ENCODE results near the gene PHTF2.

The PHTF2 gene

GRCh38 chr7:77794000-77794399 lies 4.6 kb upstream of the PHTF2 start:
- 100% methylated on average over 1 of the region's 4 CpGs for WGBS, 2 experiments (ENCODE audit: insufficient coverage in 2 of 2)
- Histone ChIP-seq H3K4me3 (ENCODE audit: extremely low read depth, insufficient read depth, low read length, poor library complexity, severe bottlenecking) (no peak overlapping the region), H3K27ac (ENCODE audit: low read depth, low read length, severe bottlenecking) (no peak overlapping the region)

GRCh38 chr7:77796109-77796508 lies 2.5 kb upstream of the PHTF2 start:
- Histone ChIP-seq H3K4me3 (ENCODE audit: extremely low read depth, insufficient read depth, low read length, poor library complexity, severe bottlenecking) (no peak overlapping the region), H3K36me3 (ENCODE audit: control insufficient read depth, insufficient read depth, low read length) (peaks cover 20% of the 10 kb centered on the region), H3K9me3 (ENCODE audit: control insufficient read depth, low read length) (no peaks in the 10 kb centered on the region), H3K27ac (ENCODE audit: low read depth, low read length, severe bottlenecking) (no peak overlapping the region), H3K4me1 (ENCODE audit: control insufficient read depth, insufficient read depth, low read length, poor library complexity, severe bottlenecking) (peaks cover 6% of the 10 kb centered on the region)
- WGBS, 2 experiments (ENCODE audit: insufficient coverage in 2 of 2), result 100% methylated on average over 2 of the region's 3 CpGs; no CpG with 5 or more reads in 1 of the 2 experiments

More at GRCh38 chr7:77794000-77794399, 4.6 kb upstream of the PHTF2 start:
- peaks cover 20% of the 10 kb centered on the region for H3K36me3 ChIP-seq (ENCODE audit: control insufficient read depth, insufficient read depth, low read length)
- H3K4me1 ChIP-seq (ENCODE audit: control insufficient read depth, insufficient read depth, low read length, poor library complexity, severe bottlenecking), result no peaks in the 10 kb centered on the region
- H3K9me3 ChIP-seq (ENCODE audit: control insufficient read depth, low read length), result no peaks in the 10 kb centered on the region

- peaks cover 6% of the 10 kb centered on the region for H3K4me1 ChIP-seq (ENCODE audit: control insufficient read depth, insufficient read depth, low read length, poor library complexity, severe bottlenecking)
- WGBS, 2 experiments (ENCODE audit: insufficient coverage in 2 of 2), result 92% methylated on average over 3 of the region's 5 CpGs; no CpG with 5 or more reads in 1 of the 2 experiments
- no peaks in the 10 kb centered on the region for H3K9me3 ChIP-seq (ENCODE audit: control insufficient read depth, low read length)
- H3K27ac ChIP-seq (ENCODE audit: low read depth, low read length, severe bottlenecking), result no peak overlapping the region
- H3K4me3 ChIP-seq (ENCODE audit: extremely low read depth, insufficient read depth, low read length, poor library complexity, severe bottlenecking), result peak overlapping the region; percentile 88
- H3K36me3 ChIP-seq (ENCODE audit: control insufficient read depth, insufficient read depth, low read length), result peaks cover 20% of the 10 kb centered on the region
Observed at GRCh38 chr7:77796960-77797359, 1.6 kb upstream of the PHTF2 start.

GRCh38 chr7:77797734-77798393 lies 709 bp upstream of the PHTF2 start:
- H3K4me3 ChIP-seq (ENCODE audit: extremely low read depth, insufficient read depth, low read length, poor library complexity, severe bottlenecking), result peak overlapping the region; percentile 88
- H3K27ac ChIP-seq (ENCODE audit: low read depth, low read length, severe bottlenecking), result peak overlapping the region; percentile 73
- 0% methylated on average over 35 of the region's 35 CpGs for WGBS, 2 experiments (ENCODE audit: insufficient coverage in 2 of 2)
- no peaks in the 10 kb centered on the region for H3K9me3 ChIP-seq (ENCODE audit: control insufficient read depth, low read length)
- H3K36me3 ChIP-seq (ENCODE audit: control insufficient read depth, insufficient read depth, low read length), result peaks cover 20% of the 10 kb centered on the region
- H3K4me1 ChIP-seq (ENCODE audit: control insufficient read depth, insufficient read depth, low read length, poor library complexity, severe bottlenecking), result peaks cover 6% of the 10 kb centered on the region

- Histone ChIP-seq H3K27ac (ENCODE audit: low read depth, low read length, severe bottlenecking) (peak overlapping the region; percentile 83), H3K4me3 (ENCODE audit: extremely low read depth, insufficient read depth, low read length, poor library complexity, severe bottlenecking) (peak overlapping the region; percentile 88), H3K9me3 (ENCODE audit: control insufficient read depth, low read length) (no peaks in the 10 kb centered on the region), H3K4me1 (ENCODE audit: control insufficient read depth, insufficient read depth, low read length, poor library complexity, severe bottlenecking) (peaks cover 6% of the 10 kb centered on the region), H3K36me3 (ENCODE audit: control insufficient read depth, insufficient read depth, low read length) (peaks cover 9% of the 10 kb centered on the region)
- WGBS, 2 experiments (ENCODE audit: insufficient coverage in 2 of 2), result 0% methylated on average over 37 of the region's 55 CpGs
Observed at GRCh38 chr7:77799078-77799964, 748 bp downstream of the PHTF2 start.

DNA sequence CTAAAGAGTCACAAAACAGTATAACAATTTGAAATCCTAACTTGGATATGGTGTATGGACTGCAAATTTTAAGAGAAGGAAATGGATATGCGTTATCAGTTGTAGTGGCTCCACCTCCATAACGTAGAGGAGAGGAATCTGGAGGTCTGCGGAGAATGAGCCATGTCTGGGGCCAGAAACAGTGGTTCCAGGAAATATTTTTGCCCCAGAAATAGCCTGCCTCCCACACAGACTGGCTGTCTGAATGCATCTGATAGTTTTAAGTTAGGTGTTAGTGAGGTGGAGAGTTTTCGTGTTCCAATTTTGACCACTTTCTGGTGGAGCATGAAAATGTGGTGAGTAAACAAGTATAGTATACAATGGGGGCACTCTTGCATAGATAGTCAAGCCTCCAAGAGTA lies 1.6 kb downstream of the PHTF2 start:
- Histone ChIP-seq H3K36me3 (ENCODE audit: control insufficient read depth, insufficient read depth, low read length) (peaks cover 2% of the 10 kb centered on the region), H3K4me1 (ENCODE audit: control insufficient read depth, insufficient read depth, low read length, poor library complexity, severe bottlenecking) (peaks cover 6% of the 10 kb centered on the region), H3K9me3 (ENCODE audit: control insufficient read depth, low read length) (no peaks in the 10 kb centered on the region), H3K27ac (ENCODE audit: low read depth, low read length, severe bottlenecking) (no peak overlapping the region), H3K4me3 (ENCODE audit: extremely low read depth, insufficient read depth, low read length, poor library complexity, severe bottlenecking) (peak overlapping the region; percentile 88)
- 79 to 90% methylated on average over 2 to 4 of the region's 4 CpGs for WGBS, 2 experiments (ENCODE audit: insufficient coverage in 2 of 2)

DNA sequence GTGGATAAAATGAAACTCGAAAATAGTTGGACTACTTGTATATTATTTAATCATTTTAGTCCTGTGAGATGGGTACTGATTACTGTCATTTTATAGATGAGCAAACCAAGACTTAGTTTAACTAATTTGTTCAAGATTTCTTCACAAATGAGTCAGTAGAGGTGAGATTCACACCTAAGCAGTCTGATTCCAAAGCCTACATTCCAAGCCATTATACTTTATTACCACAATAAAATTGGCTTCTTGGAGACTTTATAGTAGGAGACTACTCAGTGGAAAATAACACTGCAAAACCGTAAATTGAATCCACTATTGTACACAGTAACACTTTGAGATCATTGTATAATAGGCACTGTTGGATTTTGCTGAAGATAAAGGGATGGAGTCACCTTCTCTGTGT lies 2.2 kb downstream of the PHTF2 start:
- WGBS, 2 experiments (ENCODE audit: insufficient coverage in 2 of 2), result 80% methylated on average over 1 of the region's 2 CpGs; no CpG with 5 or more reads in 1 of the 2 experiments
- H3K4me1 ChIP-seq (ENCODE audit: control insufficient read depth, insufficient read depth, low read length, poor library complexity, severe bottlenecking), result peaks cover 6% of the 10 kb centered on the region

GRCh38 chr7:77802557-77803405 lies 4.2 kb downstream of the PHTF2 start:
- 100% methylated on average over 1 of the region's 2 CpGs; no CpG with 5 or more reads in 1 of the 2 experiments for WGBS, 2 experiments (ENCODE audit: insufficient coverage in 2 of 2)
- Histone ChIP-seq H3K36me3 (ENCODE audit: control insufficient read depth, insufficient read depth, low read length) (no peaks in the 10 kb centered on the region), H3K27ac (ENCODE audit: low read depth, low read length, severe bottlenecking) (no peak overlapping the region), H3K9me3 (ENCODE audit: control insufficient read depth, low read length) (peaks cover 6% of the 10 kb centered on the region), H3K4me3 (ENCODE audit: extremely low read depth, insufficient read depth, low read length, poor library complexity, severe bottlenecking) (no peak overlapping the region), H3K4me1 (ENCODE audit: control insufficient read depth, insufficient read depth, low read length, poor library complexity, severe bottlenecking) (peaks cover 6% of the 10 kb centered on the region)

More for the DNA sequence above, 2.2 kb downstream of the PHTF2 start:
- peaks cover 3% of the 10 kb centered on the region for H3K9me3 ChIP-seq (ENCODE audit: control insufficient read depth, low read length)
- H3K36me3 ChIP-seq (ENCODE audit: control insufficient read depth, insufficient read depth, low read length), result no peaks in the 10 kb centered on the region
- H3K4me3 ChIP-seq (ENCODE audit: extremely low read depth, insufficient read depth, low read length, poor library complexity, severe bottlenecking), result no peak overlapping the region
- H3K27ac ChIP-seq (ENCODE audit: low read depth, low read length, severe bottlenecking), result no peak overlapping the region

GRCh38 chr7:77806425-77806824 lies 7.9 kb downstream of the PHTF2 start:
- H3K9me3 ChIP-seq (ENCODE audit: control insufficient read depth, low read length), result peaks cover 6% of the 10 kb centered on the region
- no CpG with 5 or more reads among the region's 2 CpGs for WGBS, 2 experiments (ENCODE audit: insufficient coverage in 2 of 2)
- H3K36me3 ChIP-seq (ENCODE audit: control insufficient read depth, insufficient read depth, low read length), result no peaks in the 10 kb centered on the region
- no peak overlapping the region for H3K27ac ChIP-seq (ENCODE audit: low read depth, low read length, severe bottlenecking)
- no peaks in the 10 kb centered on the region for H3K4me1 ChIP-seq (ENCODE audit: control insufficient read depth, insufficient read depth, low read length, poor library complexity, severe bottlenecking)
- no peak overlapping the region for H3K4me3 ChIP-seq (ENCODE audit: extremely low read depth, insufficient read depth, low read length, poor library complexity, severe bottlenecking)

DNA sequence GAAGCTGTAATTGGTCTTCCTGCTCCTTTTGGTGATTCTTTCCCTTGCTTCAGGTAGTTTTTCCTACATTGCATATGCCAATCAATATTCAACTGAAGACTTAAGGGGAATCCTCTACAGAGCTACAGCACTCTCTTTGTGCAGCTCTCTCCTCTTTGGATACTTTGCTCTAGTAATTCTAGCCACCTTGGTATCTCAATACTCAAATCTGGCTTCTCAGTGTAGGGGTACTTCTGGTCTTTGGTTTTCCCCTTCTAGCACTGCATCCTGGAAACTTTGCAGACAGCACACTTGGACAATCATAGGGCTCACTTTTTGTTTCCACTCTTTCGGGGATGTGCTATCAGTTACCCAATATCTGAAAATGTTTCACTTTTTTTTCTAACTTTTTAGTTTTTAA lies 9.9 kb downstream of the PHTF2 start:
- Histone ChIP-seq H3K4me1 (ENCODE audit: control insufficient read depth, insufficient read depth, low read length, poor library complexity, severe bottlenecking) (no peaks in the 10 kb centered on the region), H3K4me3 (ENCODE audit: extremely low read depth, insufficient read depth, low read length, poor library complexity, severe bottlenecking) (no peak overlapping the region), H3K9me3 (ENCODE audit: control insufficient read depth, low read length) (peaks cover 6% of the 10 kb centered on the region), H3K36me3 (ENCODE audit: control insufficient read depth, insufficient read depth, low read length) (no peaks in the 10 kb centered on the region), H3K27ac (ENCODE audit: low read depth, low read length, severe bottlenecking) (no peak overlapping the region)
- no CpG with 5 or more reads among the region's 1 CpG for WGBS, 2 experiments (ENCODE audit: insufficient coverage in 2 of 2)
